HS-27A (cell line): ENCODE data around the gene PLXDC2.

Experiments used
- DNase-seq: peaks from one replicate; pipeline ENCODE4 v3.0.0-alpha.2; 2012; ENCODE audit warnings: low read depth, missing footprints

The PLXDC2 gene

DNA sequence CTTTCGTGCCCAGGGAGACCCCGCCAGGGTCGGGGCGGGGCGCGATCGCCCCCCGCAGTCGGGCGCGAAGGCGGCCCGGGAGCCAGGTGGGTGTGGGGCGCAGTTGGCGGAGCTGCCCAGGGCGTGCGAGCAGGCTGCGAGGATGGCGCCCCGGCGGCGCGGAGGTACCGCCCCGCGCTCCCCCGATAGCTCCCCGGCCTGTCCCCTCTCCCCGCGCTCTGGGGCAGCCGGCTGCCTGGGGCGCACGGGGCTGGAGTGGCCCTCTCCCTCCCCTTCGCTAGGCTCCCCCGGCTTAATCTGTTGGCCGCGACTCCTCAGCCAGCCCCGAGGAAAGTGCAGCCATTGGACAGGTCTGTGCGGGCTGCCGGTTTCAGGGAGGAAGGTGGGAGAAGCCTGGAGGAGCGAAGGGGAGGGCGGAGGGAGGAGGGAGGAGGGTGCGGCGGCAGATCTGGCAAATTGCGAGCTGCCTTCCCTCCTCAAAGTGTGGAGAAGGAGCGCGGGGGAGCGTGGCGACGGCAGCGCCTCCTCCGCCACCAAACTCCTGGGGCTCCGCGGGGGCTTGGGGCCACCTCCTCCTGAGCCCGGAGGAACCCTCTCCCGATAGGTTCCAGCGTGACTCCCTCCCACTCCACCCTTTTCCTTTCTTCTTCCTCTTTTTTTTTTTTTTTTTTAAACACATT, 361 bp upstream of the PLXDC2 start:
- no peak for DNase-seq

DNA sequence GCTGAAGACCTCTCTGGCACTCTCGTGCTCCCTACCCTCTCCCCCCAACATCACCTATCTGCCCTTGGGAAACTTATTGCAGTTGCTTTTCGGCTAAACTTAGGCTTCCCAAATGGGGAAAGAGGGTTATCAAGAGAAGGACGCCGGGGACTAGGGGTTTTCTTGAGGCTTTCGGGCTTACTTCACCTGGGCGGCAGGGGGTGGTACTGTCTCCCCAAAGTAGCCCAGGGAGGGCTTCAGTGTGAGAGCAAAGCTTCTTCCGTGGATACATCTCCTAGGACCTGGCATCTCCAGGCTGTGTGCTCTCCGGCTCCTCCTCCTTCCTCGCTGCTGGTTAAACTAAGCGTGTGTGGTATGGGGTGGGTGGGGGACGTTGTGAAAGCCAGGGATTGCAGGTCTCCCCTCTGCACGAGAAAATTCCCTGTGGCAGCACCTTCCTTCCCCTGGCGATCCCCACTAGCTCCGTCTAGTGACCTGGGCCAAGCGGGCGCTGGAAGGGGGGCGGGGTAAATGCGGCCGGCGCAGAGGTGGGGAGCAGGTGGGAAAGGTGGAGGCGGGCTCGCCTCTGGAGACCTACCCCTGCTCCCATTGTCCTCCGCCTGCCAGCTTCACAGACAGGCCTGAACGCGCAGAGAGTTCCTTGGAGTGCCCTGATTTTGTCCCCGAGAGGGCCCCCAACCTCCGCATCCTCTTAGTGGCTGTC, 1.1 kb downstream of the PLXDC2 start:
- DNase-seq = no peak

DNA sequence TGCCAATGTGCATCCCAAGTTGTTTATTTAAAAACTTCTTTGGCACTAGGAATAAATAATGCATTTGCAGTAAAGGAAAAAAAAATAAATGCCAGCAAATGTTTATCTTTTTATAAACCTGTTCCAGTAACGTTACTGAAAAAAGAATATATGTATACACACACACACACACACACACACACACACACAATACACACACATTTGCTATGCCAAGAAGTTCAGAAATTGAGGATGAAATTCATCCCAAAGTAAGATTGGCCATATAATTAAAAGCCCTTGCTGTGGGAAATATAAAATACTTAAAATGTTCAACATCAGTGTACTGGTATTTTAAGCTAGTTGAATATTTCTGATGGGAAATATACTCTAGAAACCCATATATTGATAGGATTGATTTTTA, 2.6 kb downstream of the PLXDC2 start:
- DNase-seq = no peak

DNA sequence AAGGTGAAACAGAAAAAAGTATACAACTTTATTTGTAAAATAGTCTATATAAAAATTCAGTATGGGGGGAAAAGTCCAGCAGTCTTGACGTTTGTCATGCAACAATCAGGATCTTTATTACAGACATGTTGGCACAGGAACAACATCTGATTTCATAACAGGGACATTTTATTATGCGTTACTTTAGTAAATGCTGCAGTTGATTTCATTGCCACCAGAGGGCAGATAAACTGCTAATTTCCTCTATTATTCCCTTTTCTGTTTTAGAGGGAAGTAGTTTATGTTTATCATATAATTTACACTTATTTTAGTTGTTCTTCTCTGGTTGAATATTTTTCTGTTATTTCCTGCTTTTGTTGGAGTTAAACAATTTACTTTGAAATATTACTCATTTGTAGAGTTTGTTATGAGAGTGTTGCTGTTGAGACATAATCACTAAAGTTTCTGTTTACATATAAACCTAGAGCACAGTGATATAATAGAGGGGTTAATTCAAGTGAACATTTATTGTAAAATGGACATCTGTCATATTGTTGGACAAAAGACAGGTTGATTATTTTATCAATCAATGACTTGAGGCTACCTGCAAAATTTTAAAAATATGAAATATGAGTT, 3.3 kb downstream of the PLXDC2 start:
- DNase-seq = no peak

DNA sequence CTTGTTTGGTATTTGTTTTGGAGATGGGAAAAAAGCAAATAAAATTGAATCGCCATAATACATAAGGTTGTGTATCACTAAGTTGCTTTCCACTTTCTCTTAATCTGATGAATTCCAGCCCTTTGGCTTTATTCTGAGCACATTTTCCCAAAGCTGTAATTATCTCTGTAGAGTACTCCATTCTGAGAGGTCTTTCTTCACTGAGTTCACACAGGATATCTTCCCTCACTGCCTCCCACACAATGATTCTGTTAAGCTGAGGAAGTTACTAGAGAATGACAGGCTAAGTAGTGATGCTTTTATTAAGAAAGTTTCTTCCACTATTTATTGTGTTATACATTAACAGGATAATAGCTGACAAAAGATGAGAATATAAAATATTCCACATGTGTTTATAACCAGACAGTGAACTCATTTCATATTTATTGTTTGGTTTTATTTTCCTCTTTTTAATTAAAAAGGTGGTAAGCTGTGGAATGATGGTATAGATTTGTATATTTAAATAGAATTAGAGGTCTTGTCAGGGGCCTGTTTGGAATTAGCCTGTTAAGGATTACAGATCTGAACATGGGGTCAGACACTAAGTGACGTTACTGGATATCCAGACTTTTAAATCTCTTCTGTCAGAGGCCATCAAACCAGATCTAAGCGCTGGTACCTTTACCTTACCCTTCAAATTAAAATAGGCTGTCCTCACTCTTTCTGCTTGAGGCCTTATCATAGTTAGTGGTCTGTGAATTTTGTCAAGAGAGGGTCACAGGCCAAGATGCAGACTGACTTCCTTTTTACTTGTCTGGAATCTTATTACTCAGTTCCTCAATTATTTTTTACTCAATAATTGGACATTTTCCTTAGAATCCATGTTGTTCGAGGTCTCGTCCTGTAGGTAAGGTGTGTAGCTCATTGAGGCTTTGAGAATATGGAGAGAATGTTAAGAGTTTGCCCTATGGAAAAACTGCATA, 8.4 kb downstream of the PLXDC2 start:
- no peak for DNase-seq

DNA sequence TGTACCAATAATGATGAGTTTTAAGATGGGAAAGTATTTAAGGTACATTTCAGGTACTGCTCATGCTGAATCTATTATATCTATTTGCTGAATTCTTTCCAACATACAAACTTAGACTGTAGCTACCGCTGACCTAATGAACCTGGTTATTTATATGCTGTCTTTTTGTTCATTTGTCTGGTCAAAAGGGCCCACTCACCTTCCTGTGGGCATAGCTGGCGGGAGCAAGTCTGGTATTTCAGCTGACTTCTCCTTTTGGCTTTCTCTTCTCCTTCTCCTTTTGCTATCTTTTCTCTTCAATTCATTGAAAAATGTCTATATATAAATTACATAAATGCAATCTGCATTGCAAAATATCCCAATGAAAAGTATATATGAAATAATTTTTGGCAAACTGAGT, 9.5 kb downstream of the PLXDC2 start:
- DNase-seq = no peak

DNA sequence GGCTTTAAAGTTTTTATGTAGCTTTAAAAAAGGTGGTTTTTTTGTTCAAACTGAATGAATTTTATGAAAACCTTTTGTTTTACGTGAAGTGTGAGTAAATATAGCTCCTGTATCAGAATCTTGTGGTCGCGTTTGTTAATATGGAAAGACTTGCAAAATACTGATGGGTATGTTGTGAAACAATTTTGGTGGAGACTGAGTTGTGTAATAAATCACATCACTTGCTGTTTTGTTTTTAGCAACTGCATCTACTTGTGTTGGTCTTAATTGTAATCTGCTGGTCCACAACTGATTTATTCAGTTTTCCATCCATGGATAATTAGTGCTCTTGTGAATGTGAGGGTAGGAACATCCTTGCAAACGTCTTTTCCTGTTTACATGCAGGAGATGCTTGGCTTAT, 10.5 kb downstream of the PLXDC2 start:
- DNase-seq = no peak

DNA sequence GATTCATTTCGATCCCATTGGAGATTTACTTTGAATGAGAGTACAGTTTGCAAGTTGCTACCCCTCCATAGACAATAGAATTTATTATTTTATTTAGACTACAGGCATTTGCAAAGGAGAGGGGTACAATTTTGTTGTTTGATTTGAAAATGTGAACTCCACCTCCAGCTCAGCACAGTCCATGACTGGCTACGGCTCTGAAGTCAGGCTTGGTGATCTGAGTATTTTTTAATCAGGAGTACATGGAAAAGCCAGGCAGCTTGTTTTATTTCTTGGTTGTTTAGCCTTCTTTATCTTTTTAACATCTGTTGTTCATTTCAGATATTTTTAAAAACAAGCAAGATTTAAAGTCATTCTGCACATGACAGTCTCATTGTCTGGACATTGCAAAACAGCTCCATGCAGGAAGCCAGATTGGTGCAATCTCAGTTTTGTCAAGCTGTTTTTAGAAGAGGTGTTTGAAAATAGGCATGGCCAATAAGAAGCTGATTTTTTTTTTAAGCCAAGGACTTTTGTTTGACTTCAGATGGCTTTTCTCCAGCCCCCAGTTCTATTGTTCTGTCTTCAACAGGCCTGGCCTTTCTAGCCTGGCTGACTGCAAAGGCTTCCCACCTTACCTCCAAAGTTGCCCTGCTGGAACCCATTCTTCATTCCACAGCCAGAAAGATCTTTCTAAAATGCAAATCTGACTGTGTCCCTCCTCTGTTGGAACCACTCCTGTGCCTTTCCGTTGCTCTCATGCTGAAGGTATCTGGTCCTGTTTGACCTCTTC, 12.2 kb downstream of the PLXDC2 start:
- no peak for DNase-seq

DNA sequence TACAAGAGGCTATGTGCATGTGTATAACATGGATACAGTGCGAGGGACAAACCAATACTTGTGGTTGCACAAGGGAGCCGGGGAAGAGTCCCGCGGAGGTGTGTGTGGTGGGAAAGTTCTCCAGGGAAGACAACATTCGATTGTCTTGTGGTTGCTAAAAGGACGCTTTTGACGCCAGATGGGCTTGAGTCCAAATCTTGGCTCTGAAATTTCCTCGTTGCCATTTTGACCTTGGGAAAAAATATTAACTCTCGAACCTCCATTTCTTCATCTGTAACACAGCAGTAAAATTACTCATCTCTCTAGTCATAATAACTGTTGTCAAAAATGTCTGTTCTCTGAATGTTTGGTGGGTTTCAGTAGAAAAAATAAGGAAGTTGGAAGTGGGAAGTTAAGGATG, 16.5 kb downstream of the PLXDC2 start:
- DNase-seq = no peak

DNA sequence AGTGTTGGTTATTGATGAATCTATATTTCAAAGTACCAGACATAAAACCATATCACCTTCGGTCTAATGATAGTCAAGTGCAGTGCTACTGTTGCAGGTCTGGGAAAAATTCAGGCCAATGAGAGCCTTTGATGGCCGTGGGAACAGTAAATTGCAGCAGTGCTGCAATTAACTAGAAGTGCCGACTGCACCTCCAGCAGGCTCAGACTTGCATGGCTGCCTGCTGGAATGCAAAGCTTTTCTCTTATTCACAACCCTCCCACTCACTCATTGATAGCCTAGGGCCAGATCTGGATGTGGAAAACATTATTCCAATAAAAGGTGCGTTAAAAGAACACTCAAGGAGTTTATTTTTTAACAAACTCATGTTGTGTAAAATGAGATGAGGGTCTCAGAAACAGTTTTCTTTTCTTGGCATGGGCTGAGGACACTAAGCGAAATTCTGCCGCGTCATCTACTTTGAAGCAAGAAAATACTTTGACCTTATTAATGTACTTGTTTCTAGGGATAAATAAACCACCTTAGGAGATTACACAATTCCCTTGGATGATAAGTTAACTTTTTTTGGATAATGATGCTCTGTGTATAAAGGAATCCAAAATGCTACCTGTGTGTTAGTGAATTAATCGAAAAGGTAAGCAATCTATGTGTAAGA, 17.1 kb downstream of the PLXDC2 start:
- no peak for DNase-seq

DNA sequence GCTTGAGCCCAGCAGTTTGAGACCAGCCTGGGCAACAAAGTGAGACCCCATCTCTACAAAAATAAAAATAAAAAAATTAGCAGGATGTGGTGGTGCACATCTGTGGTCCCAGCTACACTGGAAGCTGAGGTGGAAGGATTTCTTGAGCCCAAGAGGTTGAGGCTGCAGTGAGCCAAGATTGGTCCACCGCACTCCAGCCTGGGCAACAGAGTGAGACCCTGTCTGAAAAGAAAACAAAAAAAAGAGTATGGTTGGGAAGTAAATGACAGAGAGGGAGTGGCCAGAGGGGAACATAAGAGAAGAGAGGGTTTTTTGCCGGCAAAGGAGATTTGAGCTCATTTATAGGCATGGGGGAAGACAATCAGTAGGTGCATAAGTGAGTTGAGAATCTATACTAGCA, 19.7 kb downstream of the PLXDC2 start:
- DNase-seq = no peak

DNA sequence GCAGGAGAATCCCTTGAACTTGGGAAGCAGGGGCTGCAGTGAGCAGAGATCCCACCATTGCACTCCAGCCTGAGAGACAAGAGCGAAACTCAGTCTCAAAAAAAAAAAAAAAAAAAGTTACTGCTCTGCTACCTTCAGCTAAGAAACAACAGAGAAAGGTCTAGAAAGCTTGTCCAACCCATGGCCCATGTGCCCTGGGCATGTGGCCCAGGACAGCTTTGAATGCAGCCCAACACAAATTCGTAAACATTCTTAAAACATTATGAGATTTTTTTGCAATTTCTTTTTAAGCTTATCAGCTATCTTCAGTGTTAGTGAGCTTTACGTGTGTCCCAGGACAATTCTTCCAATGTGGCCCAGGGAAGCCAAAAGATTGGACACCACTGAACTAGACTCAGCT, 22.9 kb downstream of the PLXDC2 start:
- DNase-seq = no peak

DNA sequence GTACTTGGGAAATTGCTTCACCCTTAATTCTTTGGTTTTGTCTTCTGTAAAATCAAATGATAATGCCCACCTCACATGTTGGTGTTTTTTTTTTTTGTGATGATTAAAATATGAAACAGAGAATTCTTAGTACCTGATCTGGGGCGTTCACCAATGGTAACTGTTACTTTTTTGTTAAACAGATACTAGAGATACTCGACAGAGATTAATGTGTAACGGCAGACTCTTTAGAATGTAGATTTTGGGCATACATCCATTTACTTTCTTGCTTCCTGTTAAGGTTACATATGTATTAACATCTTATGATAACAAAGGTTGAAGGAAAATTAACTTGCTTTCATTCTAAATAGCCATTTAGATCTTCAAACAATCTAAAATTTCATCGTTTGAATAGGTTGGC, 23.3 kb downstream of the PLXDC2 start:
- no peak for DNase-seq

DNA sequence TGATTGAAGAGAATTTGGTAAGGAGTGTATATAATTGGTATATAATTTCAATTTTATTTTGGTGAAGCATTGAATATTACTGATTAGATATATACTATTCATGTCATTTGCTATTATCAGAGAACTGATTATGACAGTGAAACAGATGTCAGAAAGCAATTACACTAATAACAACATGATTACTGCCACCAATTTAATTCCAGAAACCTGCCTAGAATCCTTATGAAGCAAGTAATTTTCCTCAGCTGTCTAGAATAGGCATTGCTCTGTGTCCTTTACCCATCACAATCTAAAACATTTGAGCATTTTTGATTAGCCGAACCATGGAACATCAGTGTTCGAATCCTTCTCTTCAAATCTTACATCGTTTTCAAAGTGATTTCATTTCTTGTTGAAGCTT, 24.5 kb downstream of the PLXDC2 start:
- no peak for DNase-seq

DNA sequence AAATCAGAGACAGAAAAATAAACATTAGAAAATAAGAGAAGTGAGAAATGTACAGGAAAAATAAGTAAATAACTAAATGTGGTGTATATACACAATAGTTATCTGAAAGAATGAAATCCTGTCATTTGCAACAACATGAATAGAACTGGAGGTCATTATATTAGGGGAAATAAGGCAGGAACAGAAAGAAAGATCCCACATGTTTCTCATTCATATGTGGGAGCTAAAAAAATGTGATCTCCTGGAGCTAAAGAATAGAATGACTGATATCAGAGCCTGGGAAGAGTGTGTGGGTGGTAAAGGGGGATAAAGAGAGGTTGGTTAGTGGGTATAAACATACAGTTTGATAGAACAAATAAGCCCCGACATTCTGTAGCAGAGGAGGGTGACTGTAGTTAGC, 27.3 kb downstream of the PLXDC2 start:
- no peak for DNase-seq

DNA sequence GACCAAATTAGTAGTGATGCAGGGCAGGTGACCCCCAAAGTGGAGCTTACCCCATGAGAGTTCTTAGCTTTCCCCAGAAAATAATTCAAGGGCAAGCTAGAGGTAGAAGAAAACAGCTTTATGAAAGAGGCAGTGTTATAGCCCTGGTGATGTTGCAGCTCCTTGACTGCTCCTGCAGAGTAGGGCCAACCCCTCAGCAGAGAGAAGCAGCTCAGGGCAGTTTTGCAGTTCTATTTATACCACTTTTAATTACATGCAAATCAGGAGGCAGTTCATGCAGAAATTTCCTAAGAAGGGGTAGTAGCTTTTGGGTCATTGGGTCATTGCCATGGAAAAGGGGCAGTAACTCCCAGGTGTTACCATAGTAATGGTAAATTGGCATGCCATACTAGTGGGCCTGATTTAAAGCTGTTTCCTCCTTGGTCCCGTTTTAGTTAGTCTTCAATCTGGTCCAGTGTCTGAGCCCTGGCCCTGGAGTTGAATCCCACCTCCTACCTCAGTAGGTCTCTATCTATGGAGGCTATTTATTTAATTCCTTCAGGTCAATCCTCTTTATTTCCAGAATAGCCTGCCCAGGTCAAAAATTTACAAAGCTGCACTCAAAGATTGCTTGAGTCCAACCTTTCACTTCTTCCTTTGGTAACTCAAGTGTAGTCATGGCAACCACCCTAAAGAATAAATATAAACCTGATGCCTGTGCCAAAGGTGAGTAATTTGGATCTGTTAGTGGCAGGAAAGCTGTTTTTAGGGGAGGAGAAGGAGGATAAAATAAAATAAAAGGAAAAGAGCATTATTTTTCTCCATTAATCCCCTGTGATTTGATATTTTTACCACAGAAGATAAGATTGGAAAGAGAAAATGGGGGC, 29.5 kb downstream of the PLXDC2 start:
- DNase-seq = no peak

DNA sequence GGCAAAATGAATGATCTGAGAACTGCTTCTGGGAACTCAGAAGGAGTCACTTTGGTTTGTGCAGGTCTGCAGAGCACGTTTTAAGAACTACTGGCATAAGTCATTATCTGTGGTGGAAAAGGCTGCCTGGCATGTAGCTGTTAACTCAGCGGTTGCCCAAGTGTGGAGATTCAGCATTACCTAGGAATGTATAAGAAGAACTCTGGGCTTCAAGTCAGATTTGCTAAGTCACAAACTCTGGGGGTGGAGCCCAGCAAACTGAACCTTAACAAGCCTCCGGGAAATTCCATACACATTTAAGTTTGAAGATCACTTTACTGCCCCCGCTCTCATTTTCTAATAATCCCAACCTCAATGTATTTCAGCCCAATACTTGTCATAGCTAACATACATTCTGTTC, 31.1 kb downstream of the PLXDC2 start:
- DNase-seq = no peak

DNA sequence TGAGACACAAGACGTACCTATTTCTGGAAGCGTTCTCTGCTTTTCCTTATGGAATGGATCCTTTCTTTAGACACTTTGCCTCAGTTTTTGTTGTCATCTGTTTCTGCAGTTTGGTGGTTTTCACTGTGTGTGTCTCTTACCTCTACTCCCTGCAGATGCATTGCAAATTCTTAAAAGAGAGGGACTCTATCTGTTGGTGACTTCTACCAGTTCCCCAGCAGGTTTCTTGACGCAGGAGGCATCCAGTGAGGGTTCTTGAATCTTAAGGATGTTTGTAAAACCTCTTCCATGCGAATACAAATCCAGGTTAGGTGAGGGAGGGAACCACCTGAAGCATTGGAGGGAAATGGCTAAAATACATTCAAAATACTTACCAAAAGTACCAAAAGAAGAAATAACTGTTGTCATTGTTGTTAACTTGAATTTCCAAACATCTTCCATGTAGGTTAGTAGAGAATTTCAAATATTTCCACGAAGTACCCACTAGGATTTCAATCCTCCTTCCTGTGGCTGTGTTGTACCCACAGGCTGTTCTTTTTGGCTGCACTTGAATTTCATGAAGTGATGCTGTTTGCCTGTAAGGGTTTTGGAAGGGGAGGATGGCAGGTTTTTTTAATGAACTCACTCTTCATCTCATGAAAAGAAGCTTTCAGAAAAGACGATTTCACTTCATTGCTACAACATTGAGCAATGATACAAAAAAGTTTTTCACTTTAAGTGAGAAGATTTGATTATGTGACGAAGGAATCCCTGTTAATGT, 32.2 kb downstream of the PLXDC2 start:
- no peak for DNase-seq

DNA sequence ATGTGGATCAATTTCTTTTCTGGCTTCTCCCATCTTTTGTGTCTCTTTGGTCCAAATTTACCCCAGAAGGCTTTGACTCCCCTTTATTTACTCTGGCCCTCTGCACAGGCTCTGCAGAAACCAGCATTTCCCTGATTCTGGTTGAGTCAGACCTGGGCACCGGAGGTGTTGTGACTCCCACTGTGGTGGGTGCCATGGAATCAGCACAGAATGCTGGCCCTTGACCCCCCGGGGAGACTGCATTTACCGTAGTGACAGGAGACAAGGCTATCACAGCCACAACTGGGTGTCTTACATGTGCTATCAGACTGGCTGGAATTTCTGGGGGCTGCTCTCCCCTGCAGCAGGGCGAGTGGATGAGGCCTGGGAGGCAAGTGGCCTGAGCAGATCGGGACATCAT, 37.6 kb downstream of the PLXDC2 start:
- DNase-seq = no peak
